ENCODE results near the gene CLIC4. TPM values are rescaled to one million over a fixed set of nuclear protein-coding genes. Genes with fewer than 3 reads are reported as not detected.
A peak's percentile ranks its signal among the peaks of the same experiment; 100 is the strongest.

Gene CLIC4
- total RNA-seq, 1 experiment from 2014 or later, result 230 TPM

- no peak for TF ChIP-seq CTCF (conservative IDR thresholded peaks at IDR 0.05)
- Histone ChIP-seq H3K9ac (ENCODE audit: extremely low read depth, insufficient read length, low read length) (no peak overlapping the region), H2AFZ (ENCODE audit: low read length) (no peak overlapping the region), H4K20me1 (ENCODE audit: control insufficient read depth, insufficient read depth, insufficient read length) (no peaks in the 10 kb centered on the region), H3K79me1 (ENCODE audit: insufficient read depth, low read depth, low read length, poor library complexity, severe bottlenecking) (no peaks in the 10 kb centered on the region), H3T11ph (ENCODE audit: low read length) (no peak overlapping the region), H2BK20ac (ENCODE audit: low read depth, low read length, poor library complexity, severe bottlenecking) (no peak overlapping the region), H3K27me3 (ENCODE audit: insufficient read depth, low read length) (no peaks in the 10 kb centered on the region), H2BK5ac (ENCODE audit: insufficient read length, low read length) (no peak overlapping the region), H3K56ac (ENCODE audit: insufficient read length, low read depth, low read length) (no peak overlapping the region), H3K4me2 (ENCODE audit: insufficient read depth, insufficient read length, low read length) (no peak overlapping the region), H4K8ac (replicated peaks; ENCODE audit: insufficient read length, low read depth, low read length) (peak overlapping the region; percentile 69), H3K23me2 (ENCODE audit: insufficient read length, low read depth, low read length, poor library complexity, severe bottlenecking) (no peaks in the 10 kb centered on the region), H3K4me1 (ENCODE audit: insufficient read depth, low read length) (peaks cover 14% of the 10 kb centered on the region; the same call in 1 of the 2 replicates), H3K9me3 (ENCODE audit: control insufficient read depth, low read depth, low read length) (no peaks in the 10 kb centered on the region), H3K79me2 (ENCODE audit: insufficient read depth, low read length) (no peaks in the 10 kb centered on the region), H3K18ac (ENCODE audit: insufficient read length, low read depth, low read length) (peak overlapping the region; percentile 87), H2BK15ac (ENCODE audit: low read depth, low read length) (no peak overlapping the region), H3K23ac (ENCODE audit: insufficient read length, low read depth, low read length) (no peak overlapping the region), H3K4ac (ENCODE audit: low read depth, low read length) (no peak overlapping the region; the same call in 1 of the 2 replicates), H4K91ac (ENCODE audit: insufficient read length, low read depth, low read length) (no peak overlapping the region), H4K5ac (ENCODE audit: insufficient read length, low read depth, low read length) (no peak overlapping the region), H2BK12ac (ENCODE audit: insufficient read length, low read depth, low read length) (no peak overlapping the region), H2AK5ac (ENCODE audit: insufficient read length, low read length) (no peak overlapping the region), H3K27ac (ENCODE audit: insufficient read length, low read depth, low read length) (no peak overlapping the region), H3K14ac (ENCODE audit: insufficient read depth, low read length) (no peak overlapping the region), H2BK120ac (ENCODE audit: low read depth, low read length, poor library complexity, severe bottlenecking) (no peak overlapping the region)
- DNase-seq, result no peak
- H3K36me3 Mint-ChIP-seq (ENCODE audit: insufficient read depth in 1 of 3, low read depth in 3 of 3), result no peaks in the 10 kb centered on the region
- no peaks in the 10 kb centered on the region for H3K9me3 Mint-ChIP-seq
- H3K27ac Mint-ChIP-seq, result peak overlapping the region; percentile 80 to 95 (median 80); a peak in 6 of 7 replicates
- peaks cover 30% of the 10 kb centered on the region in 2 experiments for H3K4me1 Mint-ChIP-seq
- no peaks in the 10 kb centered on the region for H3K27me3 Mint-ChIP-seq (ENCODE audit: low read depth)
- peak overlapping the region in 1 of 2 experiments; percentile 12; a peak in 2 of 5 replicates for H3K4me3 Mint-ChIP-seq
- no CpG with 5 or more reads among the region's 16 CpGs for WGBS (ENCODE audit: extremely low coverage, insufficient read length, low lambda C conversion rate)
These were observed 9.5 kb upstream of the CLIC4 start for GRCh38 chr1:24735509-24736375.

Measured in H9 (cell line).